ENCODE results near the gene VASP. TPM values are rescaled to one million over a fixed set of nuclear protein-coding genes. Genes with fewer than 3 reads are reported as not detected.

VASP gene
- total and polyA plus RNA-seq, 2 donors (not counting 1 experiment from before 2014, with no cell fraction given): 79.5 to 108 TPM

GRCh38 chr19:45494261-45494916, 12.9 kb upstream of the VASP start:
- DNase-seq: no peak
- no peak overlapping the region for H3K27ac Mint-ChIP-seq
- H4K20me1 ChIP-seq (ENCODE audit: control insufficient read depth, insufficient read depth, low read length, poor library complexity, severe bottlenecking): peaks cover 11% of the 10 kb centered on the region
- no peak overlapping the region for H3K4me3 Mint-ChIP-seq
- CTCF ChIA-PET: interaction anchor here (0.6 to 4.0 kb wide), 13 partner anchors 9 to 435 kb away, joined by 3 to 38 read pairs (median 5); partner anchors contain the start of gene EML2
- 94% methylated on average over 35 of the region's 39 CpGs for WGBS (ENCODE audit: insufficient coverage)
- ATAC-seq (ENCODE audit: low read depth): no peak
- H3K9me3 Mint-ChIP-seq (ENCODE audit: insufficient read depth): no peaks in the 10 kb centered on the region
- H3K9ac ChIP-seq (ENCODE audit: low read length): no peak overlapping the region
- H3K36me3 ChIP-seq (replicated peaks in 1 of 2; ENCODE audit: control extremely low read depth in 1 of 2, control insufficient read depth in 1 of 2, extremely low read depth in 1 of 2, insufficient read depth in 2 of 2, low read length in 1 of 2): no peaks in the 10 kb centered on the region
- H3K27me3 ChIP-seq (replicated peaks in 1 of 4; ENCODE audit: control extremely low read depth in 1 of 4, control insufficient read depth in 3 of 4, insufficient read depth in 4 of 4, low read length in 3 of 4): peaks cover 0 to 47% (median 24%) of the 10 kb centered on the region in 4 experiments
- peaks cover 41 to 47% of the 10 kb centered on the region in 2 donors for H3K4me1 ChIP-seq (ENCODE audit: control insufficient read depth in 2 of 2, insufficient read depth in 2 of 2, low read length in 2 of 2)
- peaks cover 21% of the 10 kb centered on the region for H3K27me3 Mint-ChIP-seq
- H3K4me3 ChIP-seq (ENCODE audit: control extremely low read depth in 1 of 5, extremely low read depth in 1 of 5, insufficient read depth in 1 of 5, low read depth in 2 of 5, low read length in 4 of 5): no peak overlapping the region
- peaks cover 0 to 20% (median 0%) of the 10 kb centered on the region in 3 donors for H3K9me3 ChIP-seq (ENCODE audit: control extremely low read depth in 1 of 3, control insufficient read depth in 2 of 3, insufficient read depth in 1 of 3, low read length in 2 of 3)
- no peak overlapping the region for H3K4me2 ChIP-seq (replicated peaks; ENCODE audit: low read depth, low read length, poor library complexity, severe bottlenecking)
- H2AFZ ChIP-seq (ENCODE audit: insufficient read depth, low read depth, low read length, poor library complexity, severe bottlenecking): no peak overlapping the region
- peaks cover 5% of the 10 kb centered on the region for H3K79me2 ChIP-seq (ENCODE audit: control insufficient read depth, insufficient read depth, low read length)
- H3K4me1 Mint-ChIP-seq: peaks cover 34% of the 10 kb centered on the region
- POLR2A ChIA-PET: no interaction called here
- H3K27ac ChIP-seq (ENCODE audit: low read length in 2 of 2): no peak overlapping the region
- TF ChIP-seq CTCF (IDR thresholded peaks at IDR 0.05) (no peak), EZH2 (IDR thresholded peaks at IDR 0.05; ENCODE audit: borderline replicate concordance, insufficient read depth, low read depth, low read length, poor library complexity, severe bottlenecking) (no peak)
- intact Hi-C loops (cut with micrococcal nuclease): no loop called here

GRCh38 chr19:45495178-45495577, 12.1 kb upstream of the VASP start:
- Histone ChIP-seq H2AFZ (ENCODE audit: insufficient read depth, low read depth, low read length, poor library complexity, severe bottlenecking) (no peak overlapping the region), H3K79me2 (ENCODE audit: control insufficient read depth, insufficient read depth, low read length) (peaks cover 5% of the 10 kb centered on the region), H3K4me2 (replicated peaks; ENCODE audit: low read depth, low read length, poor library complexity, severe bottlenecking) (no peak overlapping the region), H3K27ac (ENCODE audit: low read length in 2 of 2) (no peak overlapping the region), H3K9me3 (ENCODE audit: control extremely low read depth in 1 of 3, control insufficient read depth in 2 of 3, insufficient read depth in 1 of 3, low read length in 2 of 3) (peaks cover 0 to 24% (median 0%) of the 10 kb centered on the region in 3 donors), H4K20me1 (ENCODE audit: control insufficient read depth, insufficient read depth, low read length, poor library complexity, severe bottlenecking) (peaks cover 11% of the 10 kb centered on the region), H3K4me1 (ENCODE audit: control insufficient read depth in 2 of 2, insufficient read depth in 2 of 2, low read length in 2 of 2) (peaks cover 43 to 51% of the 10 kb centered on the region in 2 donors), H3K27me3 (replicated peaks in 1 of 4; ENCODE audit: control extremely low read depth in 1 of 4, control insufficient read depth in 3 of 4, insufficient read depth in 4 of 4, low read length in 3 of 4) (peaks cover 0 to 49% (median 24%) of the 10 kb centered on the region in 4 experiments), H3K36me3 (replicated peaks in 1 of 2; ENCODE audit: control extremely low read depth in 1 of 2, control insufficient read depth in 1 of 2, extremely low read depth in 1 of 2, insufficient read depth in 2 of 2, low read length in 1 of 2) (no peaks in the 10 kb centered on the region), H3K9ac (ENCODE audit: low read length) (no peak overlapping the region), H3K4me3 (ENCODE audit: control extremely low read depth in 1 of 5, extremely low read depth in 1 of 5, insufficient read depth in 1 of 5, low read depth in 2 of 5, low read length in 4 of 5) (no peak overlapping the region)
- H3K27me3 Mint-ChIP-seq: peaks cover 21% of the 10 kb centered on the region
- WGBS (ENCODE audit: insufficient coverage): 88% methylated on average over 2 of the region's 5 CpGs
- TF ChIP-seq CTCF (IDR thresholded peaks at IDR 0.05) (no peak), EZH2 (IDR thresholded peaks at IDR 0.05; ENCODE audit: borderline replicate concordance, insufficient read depth, low read depth, low read length, poor library complexity, severe bottlenecking) (no peak)
- DNase-seq (no peak), ATAC-seq (ENCODE audit: low read depth) (no peak)
- ChIA-PET CTCF (interaction anchor here (0.6 to 4.0 kb wide), 12 partner anchors 9 to 436 kb away, joined by 3 to 38 read pairs (median 5); partner anchors contain the start of gene EML2), POLR2A (no interaction called here)
- H3K4me1 Mint-ChIP-seq: peaks cover 37% of the 10 kb centered on the region
- H3K9me3 Mint-ChIP-seq (ENCODE audit: insufficient read depth): no peaks in the 10 kb centered on the region
- intact Hi-C loops (cut with micrococcal nuclease): no loop called here
- peak overlapping the region; percentile 73 for H3K4me3 Mint-ChIP-seq
- no peak overlapping the region for H3K27ac Mint-ChIP-seq
